ENCODE results near the gene DIO3. TPM values are rescaled to one million over a fixed set of nuclear protein-coding genes. Genes with fewer than 3 reads are reported as not detected.

Gene DIO3
- total RNA-seq, 4 donors from 2014 or later: 4.3 to 14.2 (median 5.1) TPM

GRCh38 chr14:101573289-101573688 lies 12.0 kb downstream of the DIO3 start:
- no peak for TF ChIP-seq CTCF (IDR thresholded peaks at IDR 0.05)
- DNase-seq (ENCODE audit: low spot score) (no peak), ATAC-seq (ENCODE audit: low FRiP score) (no peak)

- DNase-seq (ENCODE audit: low spot score) (no peak), ATAC-seq (ENCODE audit: low FRiP score) (no peak)
- no peak for TF ChIP-seq CTCF (IDR thresholded peaks at IDR 0.05)
Observed at GRCh38 chr14:101575581-101575980, 14.3 kb downstream of the DIO3 start.

- DNase-seq (ENCODE audit: low spot score): no peak
- TF ChIP-seq CTCF (IDR thresholded peaks at IDR 0.05): no peak
- ATAC-seq (ENCODE audit: low FRiP score): no peak
Observed at GRCh38 chr14:101577221-101577909, 16.1 kb downstream of the DIO3 start.

- no peak for DNase-seq (ENCODE audit: low spot score)
- TF ChIP-seq CTCF (IDR thresholded peaks at IDR 0.05): no peak
- ATAC-seq (ENCODE audit: low FRiP score): no peak
Observed at GRCh38 chr14:101578489-101578888, 17.2 kb downstream of the DIO3 start.

- no peak for ATAC-seq (ENCODE audit: low FRiP score)
- no peak for DNase-seq (ENCODE audit: low spot score)
- no peak for TF ChIP-seq CTCF (IDR thresholded peaks at IDR 0.05)
Observed at GRCh38 chr14:101579372-101580080, 18.2 kb downstream of the DIO3 start.

- DNase-seq (ENCODE audit: low spot score) (no peak), ATAC-seq (ENCODE audit: low FRiP score) (no peak)
- TF ChIP-seq CTCF (IDR thresholded peaks at IDR 0.05): no peak
Observed at GRCh38 chr14:101581806-101582205, 20.5 kb downstream of the DIO3 start.

GRCh38 chr14:101582294-101582693 lies 21.0 kb downstream of the DIO3 start:
- no peak for TF ChIP-seq CTCF (IDR thresholded peaks at IDR 0.05)
- ATAC-seq (ENCODE audit: low FRiP score) (no peak), DNase-seq (ENCODE audit: low spot score) (no peak)
